Measurements from ENCODE around the gene RAP1GDS1. TPM values are rescaled to one million over a fixed set of nuclear protein-coding genes. Genes with fewer than 3 reads are reported as not detected.

Gene RAP1GDS1
- total and polyA plus RNA-seq, 2 of the 13 experiments (the other 11 are each of a cell fraction or from before 2014, with no cell fraction given): 19.3 to 42.5 TPM

- TF ChIP-seq PTBP1 (IDR thresholded peaks at IDR 0.05; ENCODE audit: low read depth, low read length, poor library complexity, severe bottlenecking) (no peak), ZNF224 (CRISPR knock-in tag; IDR thresholded peaks at IDR 0.05) (no peak), SIN3A (IDR thresholded peaks at IDR 0.05; ENCODE audit: borderline replicate concordance, low read depth, low read length) (no peak), ZNF703 (CRISPR knock-in tag; IDR thresholded peaks at IDR 0.05; ENCODE audit: borderline replicate concordance) (no peak), HNF4A (CRISPR knock-in tag; IDR thresholded peaks at IDR 0.05) (no peak), RBM22 (optimal IDR thresholded peaks at IDR 0.05; ENCODE audit: low read length) (no peak), HNRNPLL (IDR thresholded peaks at IDR 0.05; ENCODE audit: low read depth, low read length, poor library complexity, severe bottlenecking) (no peak)
- TF ChIP-seq, protein P1, sequence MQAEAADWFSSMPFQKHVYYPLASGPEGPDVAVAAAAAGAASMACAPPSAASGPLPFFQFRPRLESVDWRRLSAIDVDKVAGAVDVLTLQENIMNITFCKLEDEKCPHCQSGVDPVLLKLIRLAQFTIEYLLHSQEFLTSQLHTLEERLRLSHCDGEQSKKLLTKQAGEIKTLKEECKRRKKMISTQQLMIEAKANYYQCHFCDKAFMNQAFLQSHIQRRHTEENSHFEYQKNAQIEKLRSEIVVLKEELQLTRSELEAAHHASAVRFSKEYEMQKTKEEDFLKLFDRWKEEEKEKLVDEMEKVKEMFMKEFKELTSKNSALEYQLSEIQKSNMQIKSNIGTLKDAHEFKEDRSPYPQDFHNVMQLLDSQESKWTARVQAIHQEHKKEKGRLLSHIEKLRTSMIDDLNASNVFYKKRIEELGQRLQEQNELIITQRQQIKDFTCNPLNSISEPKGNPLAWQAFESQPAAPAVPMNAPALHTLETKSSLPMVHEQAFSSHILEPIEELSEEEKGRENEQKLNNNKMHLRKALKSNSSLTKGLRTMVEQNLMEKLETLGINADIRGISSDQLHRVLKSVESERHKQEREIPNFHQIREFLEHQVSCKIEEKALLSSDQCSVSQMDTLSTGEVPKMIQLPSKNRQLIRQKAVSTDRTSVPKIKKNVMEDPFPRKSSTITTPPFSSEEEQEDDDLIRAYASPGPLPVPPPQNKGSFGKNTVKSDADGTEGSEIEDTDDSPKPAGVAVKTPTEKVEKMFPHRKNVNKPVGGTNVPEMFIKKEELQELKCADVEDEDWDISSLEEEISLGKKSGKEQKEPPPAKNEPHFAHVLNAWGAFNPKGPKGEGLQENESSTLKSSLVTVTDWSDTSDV (CRISPR knock-in tag; IDR thresholded peaks at IDR 0.05): no peak
These were observed 229.1 kb downstream of the RAP1GDS1 start (continued) for GRCh38 chr4:98490251-98490650.

DNA sequence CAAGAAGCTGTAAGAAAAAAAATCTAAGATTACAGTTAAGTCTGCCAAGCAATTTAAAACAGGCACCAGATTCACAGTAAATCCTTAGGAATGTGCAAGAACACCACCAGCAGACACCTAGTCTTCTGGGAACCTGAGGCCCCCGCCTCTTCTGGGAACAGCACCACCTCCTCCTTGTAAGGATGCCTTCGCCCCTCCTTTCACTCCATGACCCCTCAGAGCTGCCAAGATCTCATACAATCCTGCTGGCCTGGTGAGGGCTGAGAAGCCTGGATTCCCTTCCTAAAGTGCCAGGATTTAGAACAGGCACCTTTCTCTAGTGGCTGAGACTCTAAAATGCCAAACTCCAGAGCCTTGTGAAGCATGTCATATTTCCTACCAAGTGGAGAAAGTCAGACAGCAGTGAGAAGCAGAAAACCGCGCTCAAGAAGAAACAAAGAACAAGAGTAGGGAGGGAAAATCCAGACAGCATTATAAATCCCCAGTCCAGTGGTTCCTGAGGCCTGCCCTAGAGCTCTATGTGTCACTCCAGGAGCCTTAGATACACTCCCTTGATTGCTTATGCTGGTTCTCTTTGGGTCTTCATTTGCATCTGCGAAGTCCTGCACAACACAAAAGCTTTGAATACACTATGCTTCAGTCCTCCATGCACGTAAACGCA, 230.8 kb downstream of the RAP1GDS1 start:
- H3K27ac ChIP-seq (ENCODE audit: extremely low read length, insufficient read depth, low read length): no peak overlapping the region
- DNase-seq (ENCODE audit: low spot score): no peak
- CTCF ChIA-PET (ENCODE audit: low intra/inter-chr PET ratio, low total read pairs): no interaction called here
- no peaks in the 10 kb centered on the region for H4K20me1 ChIP-seq (ENCODE audit: insufficient read depth, low read length)
- POLR2A ChIA-PET: no interaction called here
- WGBS (ENCODE audit: low lambda C conversion rate): 51% methylated on average over 7 of the region's 7 CpGs
- H3K9ac ChIP-seq (ENCODE audit: insufficient read depth, low read depth, low read length): no peak overlapping the region
- no peak overlapping the region for H2AFZ ChIP-seq (ENCODE audit: low read length)
- TF ChIP-seq RBM39 (IDR thresholded peaks at IDR 0.05; ENCODE audit: low read depth, low read length, poor library complexity, severe bottlenecking): no peak
- TF ChIP-seq ZNF644 (CRISPR knock-in tag; IDR thresholded peaks at IDR 0.05; ENCODE audit: low read depth): no peak
- TF ChIP-seq ZFP90 (CRISPR knock-in tag; IDR thresholded peaks at IDR 0.05; ENCODE audit: borderline replicate concordance): no peak
- TF ChIP-seq SIX4 (CRISPR knock-in tag; IDR thresholded peaks at IDR 0.05): no peak
- no peak for TF ChIP-seq SYNCRIP (IDR thresholded peaks at IDR 0.05; ENCODE audit: insufficient read depth, low read depth, low read length)
- no peak for TF ChIP-seq HBP1 (CRISPR knock-in tag; IDR thresholded peaks at IDR 0.05; ENCODE audit: low read depth)
- no peak for TF ChIP-seq MLLT10 (CRISPR knock-in tag; IDR thresholded peaks at IDR 0.05)
- BruUV-seq (replicated peaks): no TSS peak
- no peak for FAIRE-seq
- H3K79me2 ChIP-seq (ENCODE audit: insufficient read depth, low read length): no peaks in the 10 kb centered on the region
- intact Hi-C loops (cut with micrococcal nuclease; ENCODE audit: unreplicated experiment) (no loop called here), in situ Hi-C loops (cut with HindIII; ENCODE audit: extremely low pct_ligation_motif_present, low pct_unique_long_range_greater_than_20kb) (no loop called here)
- no peaks in the 10 kb centered on the region for H3K27me3 ChIP-seq (ENCODE audit: control insufficient read depth in 1 of 2, insufficient read depth in 2 of 2, low read length in 2 of 2)
- H3K4me2 ChIP-seq (ENCODE audit: low read depth, low read length): no peak overlapping the region
- no peak for ATAC-seq
- H3K4me1 ChIP-seq (ENCODE audit: insufficient read depth, low read length): no peaks in the 10 kb centered on the region
- no peaks in the 10 kb centered on the region for H3K36me3 ChIP-seq (replicated peaks in 1 of 2; ENCODE audit: control insufficient read depth in 1 of 2, insufficient read depth in 2 of 2, low read length in 2 of 2)
- no peaks in the 10 kb centered on the region for H3K9me3 ChIP-seq (ENCODE audit: low read length)
- H3K4me3 ChIP-seq (replicated peaks in 1 of 3; ENCODE audit: insufficient read depth in 1 of 3, low read depth in 2 of 3, low read length in 3 of 3): no peak overlapping the region

All from HepG2 (cell line).